Upper lobe of right lung (tissue), 1 donor: ENCODE data around the gene TULP1. TPM values are rescaled to one million over a fixed set of nuclear protein-coding genes. Genes with fewer than 3 reads are reported as not detected.
A peak's percentile ranks its signal among the peaks of the same experiment; 100 is the strongest.

Experiments used
- ATAC-seq: fragments of 200-7000 bp; cut with Tn5 transposase; one replicate; pipeline ENCODE4 v1.9.1; 2020; ENCODE audit warnings: mild to moderate bottlenecking, moderate library complexity
- DNase-seq: peaks from one replicate; pipeline ENCODE4 v3.0.0-alpha.2; 2020
- H3K27ac ChIP-seq: fragments of 200-600 bp; one replicate; pipeline ENCODE4 v1.8.0; 2022
- H3K27me3 ChIP-seq: fragments of 200-600 bp; one replicate; pipeline ENCODE4 v1.8.0; 2022; ENCODE audit warnings: mild to moderate bottlenecking
- H3K36me3 ChIP-seq: fragments of 200-600 bp; one replicate; pipeline ENCODE4 v1.8.0; 2022
- H3K4me1 ChIP-seq: fragments of 200-600 bp; one replicate; pipeline ENCODE4 v1.8.0; 2022
- H3K4me3 ChIP-seq: fragments of 200-600 bp; one replicate; pipeline ENCODE4 v1.8.0; 2022; ENCODE audit warnings: mild to moderate bottlenecking
- H3K9me3 ChIP-seq: fragments of 200-600 bp; one replicate; pipeline ENCODE4 v1.8.0; 2022
- intact Hi-C: fragments of 100-400 bp; cut with DNase I; formaldehyde crosslinking; loops from one replicate; pipeline ENCODE4 v1.11.0; 2022
- total RNA-seq: library from RNA; stranded (reverse); fragmentation: NEBNext Ultra II Directional; extraction: Animal tissue kit (Norgen Biotek cat#: 25700); gene quantifications from one replicate; pipeline ENCODE4 v1.2.1, GENCODE V29; 2021
- TF ChIP-seq, protein P1 (sequence below): fragments of 200-600 bp; IDR thresholded peaks from one replicate; pipeline ENCODE4 v1.8.0; 2022; ENCODE audit warnings: antibody characterized with exemption
- donor health status: DM: no; HTN: yes; CAD: no; lungs with severe emphysema.

The TULP1 gene
- total RNA-seq, 1 donor from 2014 or later, result not detected

- intact Hi-C loops, result no loop called here
- DNase-seq, result no peak
These were observed 17.2 kb downstream of the TULP1 start for GRCh38 chr6:35495258-35496035.

DNA sequence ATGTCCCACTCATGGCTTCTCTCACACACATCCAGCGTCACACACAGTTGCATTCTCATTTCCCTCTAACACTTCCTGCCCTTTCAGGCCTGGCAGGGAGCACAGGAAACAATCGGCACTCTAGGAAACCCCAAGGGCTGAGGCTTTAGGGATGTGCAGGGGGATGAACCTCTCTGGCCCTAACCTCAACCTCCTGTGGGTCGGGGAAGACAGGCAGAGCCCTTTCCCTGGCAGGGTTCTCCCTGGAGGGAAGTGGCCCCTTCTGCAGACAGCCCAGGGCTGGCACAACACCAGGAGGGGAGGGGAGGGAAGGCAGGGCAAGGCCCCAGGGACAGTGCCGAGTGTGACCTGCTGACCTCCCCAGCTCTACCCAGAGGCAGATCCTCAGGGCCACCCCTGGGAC, 18.5 kb downstream of the TULP1 start:
- H3K9me3 ChIP-seq, result no peaks in the 10 kb centered on the region
- peaks cover 4% of the 10 kb centered on the region for H3K27me3 ChIP-seq
- ATAC-seq (no peak), DNase-seq (no peak)
- H3K4me1 ChIP-seq, result peaks cover 52% of the 10 kb centered on the region
- H3K36me3 ChIP-seq, result no peaks in the 10 kb centered on the region
- H3K4me3 ChIP-seq, result no peak overlapping the region
- H3K27ac ChIP-seq, result no peak overlapping the region
- intact Hi-C loops, result no loop called here
- TF ChIP-seq, protein P1, sequence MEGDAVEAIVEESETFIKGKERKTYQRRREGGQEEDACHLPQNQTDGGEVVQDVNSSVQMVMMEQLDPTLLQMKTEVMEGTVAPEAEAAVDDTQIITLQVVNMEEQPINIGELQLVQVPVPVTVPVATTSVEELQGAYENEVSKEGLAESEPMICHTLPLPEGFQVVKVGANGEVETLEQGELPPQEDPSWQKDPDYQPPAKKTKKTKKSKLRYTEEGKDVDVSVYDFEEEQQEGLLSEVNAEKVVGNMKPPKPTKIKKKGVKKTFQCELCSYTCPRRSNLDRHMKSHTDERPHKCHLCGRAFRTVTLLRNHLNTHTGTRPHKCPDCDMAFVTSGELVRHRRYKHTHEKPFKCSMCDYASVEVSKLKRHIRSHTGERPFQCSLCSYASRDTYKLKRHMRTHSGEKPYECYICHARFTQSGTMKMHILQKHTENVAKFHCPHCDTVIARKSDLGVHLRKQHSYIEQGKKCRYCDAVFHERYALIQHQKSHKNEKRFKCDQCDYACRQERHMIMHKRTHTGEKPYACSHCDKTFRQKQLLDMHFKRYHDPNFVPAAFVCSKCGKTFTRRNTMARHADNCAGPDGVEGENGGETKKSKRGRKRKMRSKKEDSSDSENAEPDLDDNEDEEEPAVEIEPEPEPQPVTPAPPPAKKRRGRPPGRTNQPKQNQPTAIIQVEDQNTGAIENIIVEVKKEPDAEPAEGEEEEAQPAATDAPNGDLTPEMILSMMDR, result no peak

More at GRCh38 chr6:35495258-35496035, 17.2 kb downstream of the TULP1 start:
- TF ChIP-seq, protein P1, result no peak
- no peak for ATAC-seq
- Histone ChIP-seq H3K4me1 (peaks cover 50% of the 10 kb centered on the region), H3K9me3 (no peaks in the 10 kb centered on the region), H3K27ac (peak overlapping the region; percentile 82), H3K27me3 (peaks cover 4% of the 10 kb centered on the region), H3K4me3 (peak overlapping the region; percentile 66), H3K36me3 (no peaks in the 10 kb centered on the region)

GRCh38 chr6:35493307-35493983, 19.3 kb downstream of the TULP1 start:
- Histone ChIP-seq H3K4me1 (peaks cover 52% of the 10 kb centered on the region), H3K36me3 (no peaks in the 10 kb centered on the region), H3K4me3 (no peak overlapping the region), H3K27ac (no peak overlapping the region), H3K27me3 (peaks cover 4% of the 10 kb centered on the region), H3K9me3 (no peaks in the 10 kb centered on the region)
- DNase-seq (no peak), ATAC-seq (no peak)
- intact Hi-C loops, result no loop called here
- TF ChIP-seq, protein P1, result no peak

DNA sequence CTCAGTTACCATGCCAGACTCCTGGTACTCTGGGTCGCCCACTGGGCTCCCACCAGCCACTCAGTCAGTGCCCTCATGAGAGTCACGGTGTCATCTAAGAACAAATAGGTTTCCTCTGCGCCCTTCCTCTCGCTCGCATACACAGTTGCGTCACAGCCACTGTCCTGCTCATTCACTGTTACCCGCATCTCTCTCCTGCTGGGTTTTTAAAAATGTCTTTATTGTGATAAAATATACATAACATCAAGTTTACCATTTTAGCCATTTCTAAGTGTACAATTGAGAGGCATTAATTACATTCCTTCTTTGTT, 19.8 kb downstream of the TULP1 start:
- H3K4me3 ChIP-seq, result no peak overlapping the region
- peaks cover 50% of the 10 kb centered on the region for H3K4me1 ChIP-seq
- DNase-seq, result no peak
- TF ChIP-seq, protein P1, result no peak
- no peaks in the 10 kb centered on the region for H3K9me3 ChIP-seq
- ATAC-seq, result no peak
- intact Hi-C loops, result no loop called here
- H3K27me3 ChIP-seq, result no peaks in the 10 kb centered on the region
- H3K36me3 ChIP-seq, result no peaks in the 10 kb centered on the region
- H3K27ac ChIP-seq, result peak overlapping the region; percentile 6

- Histone ChIP-seq H3K4me3 (no peak overlapping the region), H3K27ac (peak overlapping the region; percentile 6), H3K9me3 (no peaks in the 10 kb centered on the region), H3K4me1 (peaks cover 50% of the 10 kb centered on the region), H3K36me3 (no peaks in the 10 kb centered on the region), H3K27me3 (no peaks in the 10 kb centered on the region)
- DNase-seq (no peak), ATAC-seq (no peak)
- TF ChIP-seq, protein P1, result no peak
- intact Hi-C loops, result no loop called here
These were observed 20.3 kb downstream of the TULP1 start for GRCh38 chr6:35492258-35492973.
